ENCODE results near the gene UBE2Q1.

UBE2Q1 gene

DNA sequence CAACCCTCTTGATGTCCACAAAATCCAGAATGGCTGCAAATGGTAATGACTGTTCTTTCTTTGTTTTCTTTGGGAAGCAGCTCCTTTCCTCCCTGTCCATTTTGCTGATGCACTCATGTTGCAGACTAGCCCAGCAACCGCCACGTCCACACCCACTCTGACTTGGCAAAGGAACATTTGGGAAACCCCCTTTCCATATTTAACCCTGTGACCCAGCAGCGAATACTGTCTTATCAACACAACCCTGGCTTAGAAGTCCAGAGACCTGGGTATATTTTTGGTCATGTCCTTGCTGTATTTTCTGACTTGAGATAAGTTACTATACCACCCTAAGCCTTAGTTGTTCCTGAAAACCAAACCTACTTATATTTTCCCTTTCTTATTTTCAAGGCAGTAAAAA lies 38.1 kb downstream of the UBE2Q1 start:
- DNase-seq (ENCODE audit: low spot score) = no peak
- TF ChIP-seq, protein P1, sequence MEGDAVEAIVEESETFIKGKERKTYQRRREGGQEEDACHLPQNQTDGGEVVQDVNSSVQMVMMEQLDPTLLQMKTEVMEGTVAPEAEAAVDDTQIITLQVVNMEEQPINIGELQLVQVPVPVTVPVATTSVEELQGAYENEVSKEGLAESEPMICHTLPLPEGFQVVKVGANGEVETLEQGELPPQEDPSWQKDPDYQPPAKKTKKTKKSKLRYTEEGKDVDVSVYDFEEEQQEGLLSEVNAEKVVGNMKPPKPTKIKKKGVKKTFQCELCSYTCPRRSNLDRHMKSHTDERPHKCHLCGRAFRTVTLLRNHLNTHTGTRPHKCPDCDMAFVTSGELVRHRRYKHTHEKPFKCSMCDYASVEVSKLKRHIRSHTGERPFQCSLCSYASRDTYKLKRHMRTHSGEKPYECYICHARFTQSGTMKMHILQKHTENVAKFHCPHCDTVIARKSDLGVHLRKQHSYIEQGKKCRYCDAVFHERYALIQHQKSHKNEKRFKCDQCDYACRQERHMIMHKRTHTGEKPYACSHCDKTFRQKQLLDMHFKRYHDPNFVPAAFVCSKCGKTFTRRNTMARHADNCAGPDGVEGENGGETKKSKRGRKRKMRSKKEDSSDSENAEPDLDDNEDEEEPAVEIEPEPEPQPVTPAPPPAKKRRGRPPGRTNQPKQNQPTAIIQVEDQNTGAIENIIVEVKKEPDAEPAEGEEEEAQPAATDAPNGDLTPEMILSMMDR (IDR thresholded peaks at IDR 0.05; ENCODE audit: extremely low read depth, insufficient read depth, missing control alignments) = no peak
- in situ Hi-C loops (cut with MboI; ENCODE audit: low pct_unique_long_range_greater_than_20kb, low sequenced_read_pairs, unreplicated experiment) = no loop called here

DNA sequence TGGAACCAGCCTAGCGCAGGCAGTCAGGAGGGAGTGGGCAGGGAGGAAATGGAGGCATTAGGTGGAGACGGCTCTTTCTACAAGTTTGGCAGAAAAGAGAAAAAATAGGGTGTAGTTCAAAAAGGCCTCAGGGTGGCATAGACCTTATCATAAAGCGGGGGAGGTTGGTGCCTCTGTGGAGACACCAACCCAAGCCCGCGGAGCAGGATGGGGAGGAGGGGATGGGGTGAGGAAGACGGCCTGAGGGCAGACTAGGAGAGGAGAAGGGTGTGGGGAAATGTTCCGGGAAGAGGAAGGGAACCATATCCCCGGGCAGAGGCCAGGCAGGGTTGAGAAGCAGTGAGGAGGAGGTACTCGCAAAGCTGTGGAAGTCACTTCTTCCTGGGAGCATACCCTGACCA lies 38.9 kb downstream of the UBE2Q1 start:
- no peak for DNase-seq (ENCODE audit: low spot score)
- TF ChIP-seq, protein P1 (IDR thresholded peaks at IDR 0.05; ENCODE audit: extremely low read depth, insufficient read depth, missing control alignments) = no peak
- in situ Hi-C loops (cut with MboI; ENCODE audit: low pct_unique_long_range_greater_than_20kb, low sequenced_read_pairs, unreplicated experiment) = no loop called here

DNA sequence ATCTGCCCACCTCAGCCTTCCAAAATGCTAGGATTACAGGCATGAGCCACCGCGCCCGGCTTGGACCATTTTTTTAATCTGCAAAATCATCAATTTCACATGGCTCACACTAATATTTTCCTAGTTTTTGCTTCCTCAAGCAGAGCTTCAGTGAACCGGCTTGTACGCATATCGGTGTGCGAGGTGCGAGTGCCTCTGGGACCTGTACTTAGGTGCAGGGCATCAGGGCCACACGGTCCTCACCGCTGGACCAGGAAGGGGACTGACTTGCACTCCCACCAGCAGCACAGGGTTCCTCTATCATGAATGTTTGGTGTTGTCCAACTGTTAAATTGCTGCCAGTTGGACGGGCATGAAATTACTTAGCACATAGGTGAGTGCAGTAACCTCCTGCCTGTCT lies 40.8 kb downstream of the UBE2Q1 start:
- DNase-seq (ENCODE audit: low spot score) = no peak
- in situ Hi-C loops (cut with MboI; ENCODE audit: low pct_unique_long_range_greater_than_20kb, low sequenced_read_pairs, unreplicated experiment) = no loop called here
- TF ChIP-seq, protein P1 (IDR thresholded peaks at IDR 0.05; ENCODE audit: extremely low read depth, insufficient read depth, missing control alignments) = no peak

DNA sequence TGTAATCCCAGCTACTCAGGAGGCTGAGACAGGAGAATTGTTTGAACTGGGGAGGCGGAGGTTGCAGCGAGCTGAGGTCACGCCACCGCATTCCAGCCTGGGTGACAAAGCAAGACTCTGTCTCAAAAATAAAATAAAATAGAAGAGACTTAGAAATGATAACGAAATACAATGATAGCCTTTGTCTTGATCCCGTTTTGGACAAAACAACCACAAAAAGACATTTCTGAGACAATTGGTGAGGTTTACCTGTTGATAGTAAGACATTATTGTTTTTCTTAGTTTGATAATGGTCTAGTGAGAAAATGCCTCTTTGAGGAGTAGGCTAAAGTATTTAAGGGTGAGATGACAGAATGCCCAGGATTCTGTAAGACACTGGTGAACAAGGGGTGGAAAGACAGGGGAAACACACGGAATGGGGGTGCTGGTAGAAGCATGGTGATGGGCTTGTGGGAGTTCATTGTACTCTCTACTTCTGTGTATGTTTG lies 44.4 kb downstream of the UBE2Q1 start:
- in situ Hi-C loops (cut with MboI; ENCODE audit: low pct_unique_long_range_greater_than_20kb, low sequenced_read_pairs, unreplicated experiment) = no loop called here
- no peak for DNase-seq (ENCODE audit: low spot score)
- TF ChIP-seq, protein P1 (IDR thresholded peaks at IDR 0.05; ENCODE audit: extremely low read depth, insufficient read depth, missing control alignments) = no peak

DNA sequence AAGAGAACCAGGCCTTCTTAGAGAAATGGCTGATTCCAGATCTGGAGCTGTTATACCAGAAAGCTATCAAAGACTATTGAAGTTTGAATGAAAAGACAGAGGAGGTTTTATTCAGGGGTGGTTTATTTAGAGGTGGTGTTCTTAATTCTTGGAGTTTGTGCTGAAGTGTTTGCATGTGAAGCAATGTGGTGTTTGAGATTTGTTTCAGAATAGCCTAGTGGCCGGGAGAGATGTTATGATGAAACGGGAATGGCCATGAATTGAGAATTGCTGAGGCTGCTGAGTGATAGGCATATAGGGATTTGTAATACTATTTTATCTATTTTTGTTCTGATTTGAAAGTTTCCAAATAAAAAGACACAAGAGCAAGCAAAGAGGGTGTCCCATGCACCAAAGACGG lies 45.7 kb downstream of the UBE2Q1 start:
- in situ Hi-C loops (cut with MboI; ENCODE audit: low pct_unique_long_range_greater_than_20kb, low sequenced_read_pairs, unreplicated experiment) = no loop called here
- TF ChIP-seq, protein P1 (IDR thresholded peaks at IDR 0.05; ENCODE audit: extremely low read depth, insufficient read depth, missing control alignments) = no peak
- no peak for DNase-seq (ENCODE audit: low spot score)

DNA sequence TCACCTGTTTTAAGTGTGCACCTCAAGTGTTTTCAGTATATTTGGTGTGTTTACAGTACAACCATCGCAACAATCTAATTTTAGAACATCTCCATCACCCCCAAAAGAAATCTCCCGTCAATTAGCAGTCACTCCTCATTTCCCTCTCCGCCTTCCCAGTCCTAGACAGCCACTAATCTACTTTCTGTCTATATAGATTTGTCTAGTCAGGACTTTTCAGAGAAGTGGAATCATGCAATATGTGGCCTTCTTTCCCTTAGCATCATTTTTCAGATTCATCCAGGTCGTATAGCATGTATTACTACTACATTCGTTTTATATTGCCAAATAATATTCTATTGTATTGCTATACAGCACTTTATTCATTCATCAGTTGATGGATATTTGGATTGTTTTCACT lies 54.6 kb downstream of the UBE2Q1 start:
- DNase-seq (ENCODE audit: low spot score) = no peak
- in situ Hi-C loops (cut with MboI; ENCODE audit: low pct_unique_long_range_greater_than_20kb, low sequenced_read_pairs, unreplicated experiment) = no loop called here
- TF ChIP-seq, protein P1 (IDR thresholded peaks at IDR 0.05; ENCODE audit: extremely low read depth, insufficient read depth, missing control alignments) = no peak

DNA sequence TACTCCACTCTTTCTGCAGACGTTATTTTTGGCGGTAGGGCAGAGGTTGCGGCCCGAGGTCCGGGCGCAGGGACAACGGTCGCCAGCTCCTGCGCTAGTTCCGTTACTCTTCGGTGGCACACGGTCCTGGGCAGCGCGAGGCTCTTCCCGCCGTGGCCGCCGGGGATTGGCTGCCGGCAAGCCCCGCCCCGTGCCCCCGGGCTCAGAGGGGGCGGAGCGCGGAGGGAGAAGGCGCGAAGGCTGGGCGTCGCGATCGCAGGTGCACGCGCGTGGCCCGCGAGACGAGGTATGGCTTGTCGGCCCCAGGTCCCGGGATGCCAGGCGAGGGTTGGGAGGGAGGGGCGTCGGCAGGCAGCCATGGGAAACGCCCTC lies 55.7 kb downstream of the UBE2Q1 start:
- in situ Hi-C loops (cut with MboI; ENCODE audit: low pct_unique_long_range_greater_than_20kb, low sequenced_read_pairs, unreplicated experiment) = no loop called here
- DNase-seq (ENCODE audit: low spot score) = no peak
- TF ChIP-seq, protein P1 (IDR thresholded peaks at IDR 0.05; ENCODE audit: extremely low read depth, insufficient read depth, missing control alignments) = no peak

Data from GM13977 (cell line).